ENCODE data around the gene CRYAA. TPM values are rescaled to one million over a fixed set of nuclear protein-coding genes. Genes with fewer than 3 reads are reported as not detected.
"Not testable (repeated sequence)": the region's sequence is repeated elsewhere in the genome, so short reads cannot be mapped to it uniquely, and the experiment has no call there.

The CRYAA gene, protein sequence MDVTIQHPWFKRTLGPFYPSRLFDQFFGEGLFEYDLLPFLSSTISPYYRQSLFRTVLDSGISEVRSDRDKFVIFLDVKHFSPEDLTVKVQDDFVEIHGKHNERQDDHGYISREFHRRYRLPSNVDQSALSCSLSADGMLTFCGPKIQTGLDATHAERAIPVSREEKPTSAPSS
- not detected for polyA plus RNA-seq

DNA sequence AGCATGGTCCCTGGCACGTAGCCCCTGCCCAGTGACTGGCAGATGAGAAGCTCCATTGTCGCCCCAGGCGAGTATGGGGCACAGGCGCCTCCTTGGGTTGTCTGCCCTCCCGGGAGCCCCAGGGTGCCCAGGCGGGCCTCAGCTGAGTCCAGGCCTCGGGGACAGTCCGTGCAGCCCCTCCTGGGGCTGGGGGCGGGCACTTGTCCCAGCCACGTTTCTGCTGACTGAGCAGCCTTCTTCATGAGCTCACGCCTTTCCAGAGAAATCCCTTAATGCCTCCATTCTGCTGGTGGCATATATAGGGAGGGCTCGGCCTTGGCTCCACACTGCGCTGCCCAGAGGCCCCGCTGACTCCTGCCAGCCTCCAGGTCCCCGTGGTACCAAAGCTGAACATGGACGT, at the start of gene CRYAA:
Gene CRYAA, plus strand, starts transcription at position 301 of the 400 bp plus-strand sequence. Its CDS starts 92 bp downstream, at position 393.
- 95% methylated on average over 4 of the region's 16 CpGs; no CpG with 5 or more reads in 2 of the 3 donors for WGBS, 3 donors
- H3K27ac ChIP-seq (ENCODE audit: low read depth, low read length): not testable (repeated sequence)

DNA sequence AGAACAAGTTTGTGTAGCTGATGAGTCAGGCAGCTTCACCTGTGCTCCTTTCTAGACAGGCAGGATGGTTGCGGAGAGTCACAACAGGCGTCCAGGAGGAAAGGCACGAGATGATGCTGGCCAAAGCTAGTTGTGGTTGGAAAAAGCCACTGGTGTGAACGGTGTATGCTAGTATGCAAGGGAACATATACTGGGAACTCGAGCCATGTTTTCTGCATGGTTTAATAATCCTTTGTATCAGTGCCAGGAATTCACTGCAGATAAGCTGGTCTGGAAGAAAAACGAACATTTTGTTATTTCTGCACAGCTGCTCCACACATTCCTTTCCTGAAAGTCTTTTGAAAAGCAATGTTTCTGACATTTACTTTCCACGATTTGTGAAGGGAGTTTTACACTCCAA, 38.7 kb upstream of the CRYAA start:
- H3K27ac ChIP-seq (ENCODE audit: low read depth, low read length): not testable (repeated sequence)
- WGBS, 3 donors: no CpG with 5 or more reads among the region's 7 CpGs

DNA sequence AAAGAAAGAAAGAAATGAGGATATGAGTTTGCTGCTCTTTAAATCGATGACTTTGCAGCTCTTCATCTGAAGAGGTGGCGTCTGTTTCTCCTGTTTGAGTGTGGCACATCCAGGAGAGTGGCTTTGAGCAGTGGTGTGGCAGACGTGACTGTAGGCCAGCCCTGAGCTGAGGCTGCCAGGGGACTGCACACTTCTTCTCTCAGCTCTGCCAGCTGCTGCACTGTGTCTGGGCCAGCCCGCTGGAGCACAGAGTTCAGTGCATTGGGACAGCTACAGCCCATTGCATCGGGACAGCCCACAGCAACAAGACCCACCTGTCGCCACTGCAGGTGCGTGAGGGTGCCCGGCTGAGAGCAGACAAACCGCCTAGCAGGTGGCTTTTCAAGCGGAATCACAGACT, 34.3 kb upstream of the CRYAA start:
- WGBS, 3 donors: no CpG with 5 or more reads among the region's 10 CpGs

DNA sequence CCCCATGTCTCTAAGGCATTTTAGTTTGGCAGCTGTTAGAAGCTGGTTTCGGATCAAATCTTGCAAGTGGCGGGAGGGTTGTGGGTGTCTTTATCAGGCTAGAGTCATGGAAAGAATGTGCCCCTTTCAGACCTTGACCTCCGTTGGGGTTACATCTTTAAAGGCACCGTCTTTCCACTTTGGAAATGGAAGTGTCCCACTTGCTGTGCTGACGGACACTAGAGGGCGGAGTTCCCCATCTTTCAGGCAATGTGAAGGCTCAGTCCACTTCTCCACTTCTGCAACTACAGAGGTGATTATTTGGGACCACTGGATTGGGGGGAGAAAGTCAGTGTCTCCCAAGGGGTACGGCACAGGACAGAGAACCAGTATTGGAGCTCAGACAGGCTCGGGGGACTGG, 29.9 kb upstream of the CRYAA start:
- H3K27ac ChIP-seq (ENCODE audit: low read depth, low read length): not testable (repeated sequence)
- 0 to 11% methylated on average over 1 to 2 of the region's 8 CpGs; no CpG with 5 or more reads in 1 of the 3 donors for WGBS, 3 donors

More for the DNA sequence above, 34.3 kb upstream of the CRYAA start:
- not testable (repeated sequence) for H3K27ac ChIP-seq (ENCODE audit: low read depth, low read length)

DNA sequence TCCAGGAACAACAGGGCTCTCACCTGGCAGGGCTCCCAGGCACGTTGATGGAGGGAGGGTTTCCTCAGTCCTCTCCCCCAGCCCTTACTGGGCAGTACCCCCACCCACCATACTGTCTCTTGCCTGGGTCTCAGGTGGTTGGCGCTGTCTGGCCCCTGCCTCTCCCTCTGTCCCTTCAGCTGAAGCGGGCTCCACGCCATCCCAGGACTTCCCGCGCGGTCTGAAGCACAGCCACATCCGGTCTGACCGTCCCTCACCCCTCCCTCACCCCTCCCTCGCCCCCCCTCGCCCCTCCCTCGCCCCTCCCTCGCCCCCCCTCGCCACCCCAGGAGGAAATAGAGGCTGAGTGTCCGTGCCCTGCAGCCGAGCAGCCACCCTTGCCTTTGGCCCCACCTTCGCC, 27.4 kb upstream of the CRYAA start:
- H3K27ac ChIP-seq (ENCODE audit: low read depth, low read length): not testable (repeated sequence)
- 29 to 50% methylated on average over 1 to 3 of the region's 17 CpGs; no CpG with 5 or more reads in 1 of the 3 donors for WGBS, 3 donors

DNA sequence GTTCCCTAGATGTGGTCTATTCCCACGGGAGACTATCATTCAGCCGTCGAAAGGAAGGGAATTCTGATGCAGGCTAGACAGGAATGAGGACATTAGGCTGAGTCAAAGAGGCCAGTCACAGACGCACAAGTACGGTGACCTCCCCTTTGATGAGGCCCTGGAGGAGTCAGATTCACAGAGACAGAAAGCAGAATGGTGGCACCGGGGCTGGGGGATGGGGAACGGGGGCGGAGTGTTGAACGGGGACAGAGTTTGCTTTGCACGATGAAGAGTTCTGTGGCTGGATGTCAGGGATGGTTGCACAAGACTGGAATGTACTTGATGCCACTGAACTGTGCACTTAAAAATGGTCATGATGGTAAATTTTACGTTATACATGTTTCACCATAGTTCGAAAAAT, 22.2 kb upstream of the CRYAA start:
- not testable (repeated sequence) for H3K27ac ChIP-seq (ENCODE audit: low read depth, low read length)
- no CpG with 5 or more reads among the region's 12 CpGs for WGBS, 3 donors

DNA sequence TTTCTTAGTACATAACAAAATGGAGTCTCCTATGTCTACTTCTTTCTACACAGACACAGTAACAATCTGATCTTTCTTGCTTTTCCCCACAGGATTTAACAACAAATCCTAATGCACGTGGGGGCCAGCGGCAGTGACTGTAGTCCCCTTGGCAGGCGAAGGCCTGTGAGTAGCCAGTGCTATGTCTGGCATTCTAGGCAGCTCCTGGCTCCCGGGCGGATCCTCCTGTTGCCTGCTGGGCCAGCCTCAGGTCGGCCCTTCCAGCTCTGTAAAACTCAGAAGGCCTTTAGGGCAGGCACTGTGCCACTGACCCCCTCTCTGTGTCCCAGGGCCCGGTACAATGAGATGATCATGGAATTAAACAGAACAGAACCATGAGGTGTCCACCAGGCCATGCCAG, 20.8 kb upstream of the CRYAA start:
- no CpG with 5 or more reads among the region's 7 CpGs for WGBS, 3 donors
- H3K27ac ChIP-seq (ENCODE audit: low read depth, low read length): not testable (repeated sequence)

DNA sequence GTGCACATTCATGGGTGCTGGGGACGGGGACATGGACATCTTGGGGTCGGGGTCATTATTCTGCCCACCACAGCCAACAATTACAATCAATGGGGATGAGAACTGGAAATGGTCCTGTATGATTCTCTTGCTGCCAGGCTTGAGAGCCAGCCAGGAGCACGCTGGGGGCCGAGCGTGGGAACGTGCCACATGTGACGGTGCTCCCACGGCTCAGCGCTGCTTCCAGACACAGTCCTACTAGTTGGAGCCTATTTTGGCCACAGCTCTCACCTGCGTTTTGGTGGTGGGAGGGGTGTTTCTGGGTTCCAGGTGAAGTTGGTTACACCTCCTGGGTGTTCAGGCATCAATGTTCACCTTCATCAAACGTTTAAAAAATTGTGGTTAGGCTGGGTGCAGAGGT, 19.5 kb upstream of the CRYAA start:
- no CpG with 5 or more reads among the region's 11 CpGs for WGBS, 3 donors
- not testable (repeated sequence) for H3K27ac ChIP-seq (ENCODE audit: low read depth, low read length)

DNA sequence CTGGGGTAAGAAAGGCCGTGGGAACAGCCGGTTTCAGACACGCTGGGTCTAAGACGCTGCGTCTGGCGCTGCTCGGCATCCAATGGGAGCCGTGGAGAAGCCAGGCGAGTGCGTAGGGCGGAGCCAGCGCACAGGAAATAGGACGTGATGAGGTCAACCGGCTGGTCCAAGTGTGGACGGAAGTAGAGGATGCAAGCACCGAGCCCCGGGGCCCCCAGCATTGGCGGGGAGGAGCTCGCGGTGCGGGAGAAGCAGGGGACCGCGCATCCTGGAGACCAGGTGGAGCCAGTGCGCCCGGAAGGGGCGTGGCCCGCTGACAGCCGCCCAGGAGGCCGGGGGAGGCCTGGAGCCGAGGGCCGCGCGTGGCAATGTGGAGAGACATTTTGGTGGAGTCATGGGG, 15.2 kb upstream of the CRYAA start:
- no CpG with 5 or more reads among the region's 33 CpGs for WGBS, 3 donors
- not testable (repeated sequence) for H3K27ac ChIP-seq (ENCODE audit: low read depth, low read length)

DNA sequence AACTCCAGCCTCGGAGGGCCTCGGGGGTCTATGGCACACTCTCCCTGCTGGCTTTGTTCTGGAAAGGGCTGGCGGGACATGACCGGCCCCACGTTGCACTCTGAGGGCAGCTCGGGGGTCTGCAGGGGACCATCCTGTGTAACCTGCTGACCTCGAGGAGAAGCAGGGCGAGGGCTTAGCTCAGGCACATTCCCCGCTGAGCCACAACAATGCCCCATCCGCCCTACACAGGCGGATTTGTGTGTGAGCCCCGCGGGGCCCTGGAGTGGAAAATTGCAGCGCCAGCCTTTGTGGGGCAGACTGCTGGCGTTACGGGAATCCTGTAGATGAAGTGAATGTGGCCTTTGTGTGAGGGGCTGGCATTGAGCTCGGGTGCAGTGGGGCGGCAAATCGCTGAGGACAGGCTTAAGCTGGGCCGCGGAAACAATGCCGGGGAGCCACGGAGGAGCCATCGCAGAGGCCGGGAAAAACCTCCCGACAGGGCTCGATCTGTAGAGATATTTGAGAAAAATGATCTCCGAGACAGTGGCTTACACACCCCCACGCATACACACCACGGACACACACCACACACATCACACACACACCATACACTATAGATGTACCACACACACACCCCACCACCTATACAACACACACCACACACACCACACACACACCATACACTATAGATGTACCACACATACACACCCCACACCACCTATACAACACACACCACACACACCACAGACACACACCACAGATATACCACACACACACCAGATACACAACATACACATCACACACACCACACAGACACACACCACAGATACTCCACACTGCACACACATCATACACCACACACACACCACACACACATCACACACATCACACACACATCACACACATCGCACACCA, 9.3 kb upstream of the CRYAA start:
- H3K27ac ChIP-seq (ENCODE audit: low read depth, low read length): not testable (repeated sequence)
- WGBS, 3 donors: 71% methylated on average over 1 of the region's 31 CpGs; no CpG with 5 or more reads in 2 of the 3 donors

DNA sequence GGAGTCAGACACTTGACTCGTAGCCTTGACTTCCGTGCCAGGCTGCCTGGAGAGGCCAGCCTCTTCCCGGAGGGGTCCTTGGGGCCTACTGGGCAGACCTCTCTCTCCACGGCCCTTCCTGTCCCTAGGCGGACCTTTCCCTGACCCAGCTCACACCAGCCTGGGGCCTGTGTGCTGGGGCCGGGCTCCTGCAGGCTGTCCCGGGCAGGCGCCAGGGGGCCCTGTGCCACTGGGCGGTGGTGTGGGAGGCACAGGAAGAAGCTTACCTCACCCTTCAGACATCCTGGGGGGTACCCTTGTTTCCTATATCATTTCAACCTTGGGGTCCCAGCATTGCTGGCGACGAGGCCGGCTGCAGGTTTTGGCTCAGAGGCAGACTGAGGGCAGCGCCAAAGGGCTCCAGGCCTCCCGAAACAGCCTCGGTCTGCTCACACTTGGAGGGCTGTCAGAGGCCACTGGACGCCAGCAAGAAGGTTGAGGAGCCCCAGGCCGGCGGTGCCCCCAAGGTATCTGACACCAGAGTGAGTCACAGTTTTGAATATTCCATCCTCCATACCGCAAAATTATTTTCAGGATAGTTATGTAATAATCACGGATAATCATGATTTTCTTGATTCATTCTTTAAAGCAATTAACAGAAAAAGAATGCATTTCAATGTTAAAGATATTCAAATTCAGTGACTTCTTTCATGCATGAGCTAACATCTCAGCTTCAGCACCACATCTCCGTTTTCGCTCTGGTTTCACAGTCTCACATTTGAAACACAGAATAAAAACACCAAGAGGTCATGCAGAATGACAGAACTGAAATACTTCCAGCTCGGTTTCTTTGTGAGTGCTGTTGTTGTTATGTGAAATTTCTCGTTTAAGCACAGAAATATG, 6.7 kb upstream of the CRYAA start:
- WGBS, 3 donors: no CpG with 5 or more reads among the region's 24 CpGs
- not testable (repeated sequence) for H3K27ac ChIP-seq (ENCODE audit: low read depth, low read length)

DNA sequence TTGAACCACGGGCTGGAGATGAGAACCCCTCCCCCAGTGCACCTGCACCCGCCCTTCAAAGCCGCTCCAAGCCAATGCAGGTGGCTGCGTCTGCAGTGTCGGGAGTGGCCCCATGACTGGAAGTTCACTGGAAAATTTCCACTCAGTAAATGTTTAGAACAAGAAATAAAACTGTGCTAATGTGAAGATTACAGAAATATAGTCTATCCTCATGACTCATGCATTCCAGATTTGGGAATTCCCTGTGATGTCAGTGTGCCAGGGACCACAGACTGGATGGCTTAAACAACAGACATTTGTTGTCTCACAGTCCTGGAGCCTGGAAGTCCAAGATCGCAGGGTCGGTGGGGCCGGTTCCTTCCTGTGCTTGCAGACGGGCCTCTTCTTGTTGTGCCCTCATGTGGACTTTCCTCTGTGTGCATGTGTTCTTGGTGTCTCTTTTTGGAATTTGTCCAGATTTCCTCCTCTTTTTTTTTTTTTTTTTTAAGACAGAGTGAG, 6.1 kb upstream of the CRYAA start:
- H3K27ac ChIP-seq (ENCODE audit: low read depth, low read length): not testable (repeated sequence)
- no CpG with 5 or more reads among the region's 9 CpGs for WGBS, 3 donors

DNA sequence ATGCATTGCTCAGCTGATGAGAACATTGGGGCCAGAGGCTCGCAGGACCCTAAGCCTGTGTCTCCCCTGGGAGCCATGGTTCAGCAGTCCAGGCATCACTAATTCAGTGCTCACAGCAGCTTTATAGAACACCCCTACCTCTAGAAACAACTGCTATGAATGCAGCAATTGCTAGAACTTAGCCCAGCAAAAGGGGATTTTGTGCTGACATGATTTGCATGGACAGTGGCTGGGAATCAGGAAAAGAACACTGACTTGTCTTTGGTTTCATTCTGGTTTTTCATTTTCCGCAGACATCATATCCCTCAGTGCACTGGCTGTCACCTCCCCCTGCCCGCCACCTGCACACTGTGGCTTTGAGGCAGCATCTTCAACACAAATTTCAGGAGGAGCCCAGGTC, 4.0 kb upstream of the CRYAA start:
- no CpG with 5 or more reads among the region's 3 CpGs for WGBS, 3 donors

DNA sequence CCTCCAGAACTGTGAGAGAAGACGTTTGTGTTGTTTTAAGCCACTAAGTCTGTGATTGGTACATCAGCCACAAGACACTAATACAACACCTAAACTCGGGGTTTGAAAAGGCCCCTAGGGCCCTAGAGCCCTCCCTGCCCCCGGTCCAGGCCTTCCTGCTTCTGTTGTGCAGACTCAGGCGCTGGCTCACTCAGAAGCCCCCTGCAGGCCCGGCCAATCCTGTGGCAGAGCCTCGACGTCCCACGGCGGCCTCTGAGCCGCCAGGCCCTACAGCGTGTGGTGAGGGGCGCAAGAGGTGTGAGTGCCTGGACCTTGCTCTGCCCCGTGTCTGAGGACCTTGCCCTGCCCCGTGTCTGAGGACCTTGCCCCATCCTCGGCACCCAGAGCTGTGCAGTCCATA, 3.1 kb upstream of the CRYAA start:
- H3K27ac ChIP-seq (ENCODE audit: low read depth, low read length): not testable (repeated sequence)
- WGBS, 3 donors: 90% methylated on average over 4 of the region's 15 CpGs; no CpG with 5 or more reads in 2 of the 3 donors

More for the DNA sequence above, 4.0 kb upstream of the CRYAA start:
- not testable (repeated sequence) for H3K27ac ChIP-seq (ENCODE audit: low read depth, low read length)

DNA sequence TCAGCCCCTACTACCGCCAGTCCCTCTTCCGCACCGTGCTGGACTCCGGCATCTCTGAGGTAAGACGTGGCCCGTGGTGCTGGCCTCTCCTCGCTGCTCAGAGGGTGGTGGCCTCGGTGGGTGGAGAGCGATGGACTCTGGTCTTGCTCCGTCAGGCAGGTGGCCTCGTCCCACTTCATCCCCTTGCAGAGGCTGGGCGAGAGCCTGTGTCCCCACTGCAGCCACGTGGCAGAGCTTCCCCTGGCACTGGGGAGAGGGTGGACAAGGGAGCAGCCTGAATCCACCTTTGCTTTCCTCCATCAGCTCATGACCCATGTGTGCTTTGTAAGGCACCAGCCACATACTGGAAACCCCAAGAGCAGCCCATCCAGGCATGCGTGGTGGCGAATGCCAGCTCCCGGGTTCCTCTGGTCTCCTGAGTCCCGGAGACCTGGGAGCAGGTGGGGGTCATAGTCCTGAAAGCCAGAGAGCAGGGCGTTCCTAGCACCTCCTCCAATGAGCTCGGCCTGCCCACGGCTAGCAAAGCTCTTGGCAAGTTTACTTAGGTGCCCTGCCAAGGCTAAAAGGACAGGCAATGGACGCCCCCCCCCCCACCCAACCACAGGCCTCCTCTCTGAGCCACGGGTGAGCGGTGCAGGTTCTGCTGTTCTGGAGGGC, 550 bp downstream of the CRYAA start:
- 34 to 61% methylated on average over 2 to 3 of the region's 23 CpGs; no CpG with 5 or more reads in 1 of the 3 donors for WGBS, 3 donors
- not testable (repeated sequence) for H3K27ac ChIP-seq (ENCODE audit: low read depth, low read length)

DNA sequence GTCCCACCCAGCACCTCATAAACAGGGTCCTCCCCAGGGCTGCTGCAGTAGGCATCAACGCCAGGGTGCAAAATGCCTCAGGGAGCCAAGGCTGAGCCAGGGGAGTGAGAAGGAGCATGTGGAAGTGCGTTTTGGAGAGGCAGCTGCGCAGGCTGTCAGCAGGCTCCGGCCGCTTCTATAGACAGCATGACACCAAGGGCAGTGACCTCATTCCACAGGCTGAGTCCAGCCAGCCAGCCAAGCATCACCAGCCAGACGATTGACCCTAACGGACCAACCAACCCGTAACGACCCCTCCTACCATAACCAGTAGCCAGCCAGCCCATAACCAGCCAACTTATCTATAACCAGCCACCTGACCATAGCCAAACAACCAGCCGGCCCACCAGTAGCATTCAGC, 1.1 kb downstream of the CRYAA start:
- H3K27ac ChIP-seq (ENCODE audit: low read depth, low read length): not testable (repeated sequence)
- 88% methylated on average over 1 of the region's 10 CpGs; no CpG with 5 or more reads in 2 of the 3 donors for WGBS, 3 donors

DNA sequence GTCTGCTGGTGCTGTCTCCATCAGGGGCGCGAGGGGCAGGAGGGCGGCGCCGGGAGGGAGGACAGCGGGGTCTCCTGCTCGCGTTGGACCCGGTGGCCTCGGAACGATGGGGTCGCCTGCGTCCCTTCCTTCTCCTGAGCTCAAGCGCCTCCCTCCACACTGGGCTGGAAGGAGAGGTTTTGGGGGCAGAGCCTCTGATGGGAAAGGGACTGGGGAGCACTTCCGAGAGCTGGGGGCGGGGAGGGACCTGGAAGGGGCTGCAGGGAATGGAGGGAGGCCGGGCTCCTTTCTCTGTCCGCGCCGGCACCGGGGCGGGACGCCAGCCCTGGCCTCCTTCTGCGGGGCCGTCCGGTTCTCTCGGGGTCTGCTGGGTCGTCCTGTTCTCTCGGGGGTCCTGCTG, 4.0 kb downstream of the CRYAA start:
- 16 to 24% methylated on average over 2 of the region's 29 CpGs; no CpG with 5 or more reads in 1 of the 3 donors for WGBS, 3 donors
- not testable (repeated sequence) for H3K27ac ChIP-seq (ENCODE audit: low read depth, low read length)

DNA sequence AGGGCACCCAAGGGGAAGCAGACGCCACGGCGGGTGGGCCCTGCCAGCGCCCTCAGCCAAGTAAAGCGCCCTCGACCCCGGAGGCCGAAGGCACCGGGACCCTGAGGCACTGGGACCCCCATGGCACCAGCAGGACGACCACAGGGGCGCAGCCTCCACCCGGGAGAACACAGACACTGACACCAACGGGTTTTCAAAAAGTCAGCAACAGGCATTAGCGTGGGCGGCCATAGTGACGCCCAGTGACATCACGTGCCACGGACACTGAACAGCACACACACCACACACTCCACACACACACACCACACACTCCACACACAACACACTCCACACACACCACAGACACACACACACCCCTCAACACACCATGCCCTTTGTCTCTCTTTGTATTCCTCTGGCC, 4.6 kb downstream of the CRYAA start:
- WGBS, 3 donors: 0 to 7% methylated on average over 2 to 9 of the region's 18 CpGs; no CpG with 5 or more reads in 1 of the 3 donors
- not testable (repeated sequence) for H3K27ac ChIP-seq (ENCODE audit: low read depth, low read length)
